SKM-1 treated with dmso at 0.1 percent for 144 hours (cell line): Measurements from ENCODE around the gene BEAN1.
A peak's percentile ranks its signal among the peaks of the same experiment; 100 is the strongest.

Experiments
- DNase-seq: peaks from one replicate; lab custom pipeline; 2025; ENCODE audit not compliant: unreplicated experiment; lab: John Stamatoyannopoulos, UW

Gene BEAN1

DNA sequence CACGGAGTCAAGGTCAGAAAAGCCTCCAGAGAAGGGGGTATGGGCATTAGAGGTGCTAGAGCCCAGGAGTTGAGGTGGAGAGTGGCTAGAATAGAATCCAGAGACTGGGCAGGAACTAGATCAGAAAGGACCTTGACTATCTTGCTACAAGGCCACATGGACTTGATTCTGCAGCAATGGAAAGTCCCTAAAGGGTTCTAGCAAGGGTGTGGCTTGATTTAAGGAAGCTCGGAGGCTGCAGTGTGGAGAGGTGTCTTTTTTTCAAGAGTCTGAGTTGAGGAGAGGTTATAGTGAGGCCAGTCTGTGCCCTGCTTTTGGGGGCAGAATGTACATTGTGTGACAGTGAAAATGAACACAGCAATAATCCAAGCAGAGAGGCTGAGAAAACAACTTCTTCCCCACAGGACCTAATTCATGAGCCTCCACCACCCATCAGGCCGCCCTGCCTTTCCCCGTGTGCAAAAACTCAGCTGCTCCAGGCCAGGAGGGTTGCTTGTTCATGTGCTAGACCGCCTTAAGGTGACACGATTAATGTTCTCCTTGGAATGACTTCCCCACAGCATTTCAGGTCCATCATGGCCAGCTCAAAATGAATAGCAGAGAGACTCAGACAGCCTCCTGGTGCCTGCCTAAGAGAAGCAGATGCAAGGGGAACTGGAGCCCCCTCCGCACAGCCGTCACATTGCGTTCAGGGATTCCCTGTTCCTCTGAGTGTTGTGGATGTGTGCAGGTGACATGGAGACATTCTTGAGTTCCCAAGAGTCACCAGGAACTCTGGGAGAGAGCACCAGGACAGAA lies 8.7 kb upstream of the BEAN1 start:
- DNase-seq, result no peak

DNA sequence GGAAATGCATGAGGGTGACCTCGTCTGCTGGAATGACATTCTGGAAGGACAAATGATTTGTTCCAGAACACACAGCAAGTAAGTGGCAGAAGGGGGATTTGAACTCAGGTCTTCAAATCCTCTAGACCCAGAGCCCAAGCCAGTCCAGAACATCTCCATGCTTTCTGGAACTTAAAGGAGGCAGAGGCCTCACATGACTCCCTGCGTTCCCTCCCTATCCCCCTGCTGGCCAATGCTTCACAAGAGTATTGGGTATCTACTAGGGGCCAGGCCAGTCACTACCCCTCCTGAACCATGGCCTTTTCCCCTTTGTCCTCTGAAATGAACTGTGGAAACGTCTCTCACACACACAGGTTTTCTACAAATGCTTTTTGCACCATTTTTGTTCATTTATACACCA lies 7.6 kb upstream of the BEAN1 start:
- DNase-seq, result no peak

DNA sequence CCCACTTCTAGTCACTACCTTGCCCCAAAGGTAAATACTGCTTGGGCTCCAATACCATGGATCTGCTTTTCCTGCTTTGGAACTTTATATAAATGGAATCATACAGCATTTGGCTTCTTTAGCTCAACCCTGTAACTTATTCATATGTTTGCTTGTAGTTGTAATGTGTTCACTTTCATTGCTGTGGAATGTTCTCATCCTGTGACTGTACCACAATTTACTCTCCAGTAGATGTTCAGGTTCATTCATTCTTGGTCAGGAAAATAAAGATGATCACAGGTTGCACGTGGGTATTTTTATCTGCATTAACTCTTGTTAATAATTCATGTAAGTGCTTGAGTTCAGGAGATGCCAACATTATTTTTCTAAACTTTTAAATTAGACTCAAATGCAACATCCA lies 6.7 kb upstream of the BEAN1 start:
- no peak for DNase-seq

DNA sequence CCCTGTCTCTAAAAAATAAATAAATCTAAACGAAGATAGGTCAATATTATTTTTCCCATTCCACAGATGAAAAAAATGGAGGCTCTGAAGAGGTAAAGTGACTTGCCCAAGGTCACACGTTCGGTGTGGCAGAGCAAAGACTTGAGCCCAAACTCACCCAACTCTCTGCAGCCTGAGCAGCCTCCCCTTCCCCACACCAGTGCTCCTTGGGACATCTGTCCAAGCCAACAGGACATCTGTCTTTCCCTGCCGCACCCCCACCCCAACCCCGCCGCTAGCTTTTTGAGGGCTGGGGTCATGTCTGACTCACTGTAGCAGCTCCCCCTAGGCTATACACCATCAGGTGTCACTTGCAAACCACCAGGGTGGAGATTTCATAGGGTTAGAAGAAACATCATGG lies 5.2 kb upstream of the BEAN1 start:
- no peak for DNase-seq

DNA sequence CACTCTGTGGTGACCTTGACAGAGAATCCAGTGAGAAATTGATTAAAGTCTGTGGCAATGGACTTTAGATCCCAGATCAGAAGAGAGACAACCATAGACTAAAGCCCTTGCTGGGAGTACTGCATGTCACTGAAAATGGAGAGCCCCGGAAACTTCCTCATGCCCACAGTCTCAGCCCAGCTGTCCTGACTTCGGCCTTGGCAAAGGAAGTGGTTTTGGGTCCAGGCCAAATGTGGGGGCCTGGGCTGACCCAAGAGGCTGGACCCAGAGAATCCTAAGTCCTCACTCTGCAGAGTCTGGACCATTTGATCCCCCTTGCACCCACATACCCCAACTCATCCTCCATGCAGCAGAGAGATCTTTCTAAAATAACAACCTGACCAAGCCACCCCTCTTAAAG lies 4.7 kb upstream of the BEAN1 start:
- no peak for DNase-seq

DNA sequence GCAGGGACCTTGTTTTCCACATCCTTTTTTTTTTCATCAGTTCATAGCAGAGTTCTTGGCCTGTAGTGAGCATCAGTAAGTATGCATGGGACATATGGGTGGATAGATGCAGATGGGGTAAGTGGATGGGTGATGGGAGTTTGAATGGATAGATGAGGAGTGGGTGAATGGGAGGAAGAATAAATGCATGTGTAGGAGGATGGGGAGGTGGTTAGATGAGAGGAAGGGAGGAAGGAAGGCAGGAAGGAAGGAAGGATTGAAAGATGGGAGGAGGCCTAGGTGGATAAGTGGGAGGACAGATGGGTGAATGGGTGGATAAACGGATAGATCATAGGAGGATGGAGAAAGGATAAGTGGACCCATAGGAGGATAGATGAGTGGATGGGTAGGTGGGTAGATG lies 3.9 kb upstream of the BEAN1 start:
- DNase-seq, result no peak

DNA sequence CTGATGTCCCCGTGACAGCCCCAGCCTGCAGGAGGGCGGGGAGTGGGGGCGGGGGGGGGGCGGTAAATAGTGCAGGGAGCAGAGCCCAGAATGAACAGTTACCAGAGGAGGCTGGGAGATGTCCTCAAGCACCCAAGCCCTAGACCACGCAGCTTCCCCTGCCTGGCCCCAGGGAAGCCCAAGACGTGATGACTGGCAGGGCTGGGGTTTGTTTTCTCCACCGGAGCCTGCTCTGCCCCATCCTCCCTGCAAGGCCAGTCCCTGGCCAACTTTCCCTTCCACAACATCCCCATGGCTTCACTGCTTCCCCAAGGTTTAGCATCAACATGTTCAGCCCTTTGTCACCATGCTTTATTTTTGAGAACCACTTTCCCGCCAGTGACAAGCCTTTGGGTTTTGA lies 1.4 kb upstream of the BEAN1 start:
- no peak for DNase-seq

DNA sequence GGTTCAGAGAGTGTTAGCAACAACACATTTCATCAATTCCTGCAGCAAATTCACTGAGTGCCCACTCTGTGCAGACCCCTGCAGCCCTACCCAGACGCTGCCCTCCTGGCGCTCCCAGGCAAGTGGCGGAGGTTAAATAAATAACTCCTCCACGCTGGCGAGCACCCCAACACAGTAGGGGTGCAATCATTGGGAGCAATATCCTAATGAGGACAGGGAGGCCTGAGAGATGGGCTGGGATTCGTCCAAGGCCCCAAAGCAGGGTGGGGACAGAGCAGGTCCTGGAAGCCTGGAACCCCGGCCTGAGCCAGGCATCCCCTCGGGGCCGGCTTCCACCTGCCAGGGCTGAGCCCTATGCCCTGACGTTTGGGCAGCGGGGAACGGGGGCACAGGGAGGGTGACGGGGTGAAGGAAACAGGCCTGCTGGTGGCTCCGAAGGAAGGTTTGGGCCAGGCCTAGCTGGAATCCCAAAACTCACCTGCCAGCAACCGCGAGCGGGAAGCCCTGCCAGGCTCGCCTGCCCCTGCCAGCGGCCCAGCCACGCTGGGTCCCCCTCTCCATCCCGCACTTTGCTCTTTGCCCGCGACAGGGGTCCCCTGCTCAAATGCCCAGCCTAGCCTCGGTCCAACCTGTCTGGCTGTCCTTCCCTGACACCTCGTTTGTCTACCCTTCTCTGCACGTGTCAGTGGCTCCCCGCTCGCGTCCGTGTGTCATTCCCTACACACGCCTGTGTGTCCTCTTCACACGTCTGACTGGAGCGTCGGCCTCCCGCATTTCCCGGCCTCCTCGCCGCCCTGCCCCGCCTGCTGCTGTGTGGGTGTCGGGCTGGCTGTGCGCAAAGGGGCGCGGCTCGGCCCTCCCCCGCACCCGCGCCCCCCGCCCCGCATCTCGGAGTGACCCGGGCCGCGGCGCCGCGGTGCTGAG lies 721 bp upstream of the BEAN1 start:
- no peak for DNase-seq

DNA sequence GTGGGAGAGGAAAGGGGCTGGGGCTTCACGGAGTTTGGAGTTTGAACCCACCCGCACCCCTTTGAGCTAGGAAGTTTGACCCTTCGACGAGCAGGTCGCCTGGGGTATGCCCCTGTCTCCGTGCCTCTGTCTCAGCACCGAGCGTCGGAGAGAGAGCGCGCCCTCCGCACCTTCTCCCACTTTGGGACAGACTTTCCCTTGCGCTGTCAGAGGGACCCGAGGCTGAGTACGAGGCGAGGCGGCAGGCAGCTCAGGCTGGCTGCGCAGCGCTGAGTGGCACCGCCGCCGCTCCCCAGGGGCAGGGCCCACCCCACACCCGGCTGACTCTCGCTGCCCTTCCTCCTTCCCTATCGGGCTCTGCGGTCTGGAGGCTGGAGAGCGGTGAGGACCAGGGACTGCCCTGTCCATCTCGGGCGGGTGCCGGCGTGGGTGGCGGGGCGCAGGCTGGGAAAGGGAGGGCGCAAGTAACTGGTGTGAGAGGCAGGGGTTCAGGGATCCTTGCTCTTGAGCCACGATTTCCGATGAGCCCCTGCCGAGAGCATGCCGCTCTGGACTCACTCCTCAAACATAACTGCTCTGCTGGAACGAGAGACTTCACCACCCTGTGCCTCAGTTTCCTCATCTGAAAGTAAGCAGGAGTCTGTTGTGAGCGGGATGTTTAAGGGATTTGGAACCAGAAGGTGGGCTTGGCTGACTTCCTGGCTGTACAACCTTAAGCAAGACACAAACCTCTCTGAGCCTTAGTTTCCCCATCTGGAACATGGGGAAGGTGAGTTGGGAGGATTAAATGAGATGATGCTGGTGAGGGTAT lies 981 bp downstream of the BEAN1 start:
- DNase-seq, result no peak

DNA sequence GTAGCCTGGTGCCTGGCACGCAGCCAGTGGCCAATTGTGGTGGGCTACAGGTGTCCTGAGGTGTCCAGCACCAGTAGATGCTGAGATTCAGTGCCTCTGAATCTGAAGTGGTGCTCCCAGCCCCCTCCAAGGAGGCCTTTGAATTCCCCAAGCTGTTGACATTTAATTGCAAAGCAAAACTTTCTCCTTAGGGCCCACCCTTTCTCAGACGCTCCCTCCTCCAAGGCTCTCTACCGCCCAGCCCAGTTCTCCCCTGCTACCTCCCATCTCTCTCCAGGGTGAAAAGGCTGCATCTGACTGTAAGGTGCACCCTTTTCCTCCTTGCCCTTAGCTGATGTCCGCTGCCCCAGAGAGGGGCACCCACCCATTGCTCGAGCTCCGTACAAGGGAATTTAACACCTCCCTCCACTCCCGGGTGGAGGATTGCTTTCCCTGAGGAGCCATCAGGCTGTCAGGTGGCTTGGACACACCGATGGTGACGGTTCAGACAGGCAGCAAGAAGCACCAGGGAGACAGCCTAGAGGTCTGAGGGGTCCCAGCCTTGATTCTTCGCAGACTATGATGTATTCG lies 1.7 kb downstream of the BEAN1 start:
- DNase-seq, result no peak

DNA sequence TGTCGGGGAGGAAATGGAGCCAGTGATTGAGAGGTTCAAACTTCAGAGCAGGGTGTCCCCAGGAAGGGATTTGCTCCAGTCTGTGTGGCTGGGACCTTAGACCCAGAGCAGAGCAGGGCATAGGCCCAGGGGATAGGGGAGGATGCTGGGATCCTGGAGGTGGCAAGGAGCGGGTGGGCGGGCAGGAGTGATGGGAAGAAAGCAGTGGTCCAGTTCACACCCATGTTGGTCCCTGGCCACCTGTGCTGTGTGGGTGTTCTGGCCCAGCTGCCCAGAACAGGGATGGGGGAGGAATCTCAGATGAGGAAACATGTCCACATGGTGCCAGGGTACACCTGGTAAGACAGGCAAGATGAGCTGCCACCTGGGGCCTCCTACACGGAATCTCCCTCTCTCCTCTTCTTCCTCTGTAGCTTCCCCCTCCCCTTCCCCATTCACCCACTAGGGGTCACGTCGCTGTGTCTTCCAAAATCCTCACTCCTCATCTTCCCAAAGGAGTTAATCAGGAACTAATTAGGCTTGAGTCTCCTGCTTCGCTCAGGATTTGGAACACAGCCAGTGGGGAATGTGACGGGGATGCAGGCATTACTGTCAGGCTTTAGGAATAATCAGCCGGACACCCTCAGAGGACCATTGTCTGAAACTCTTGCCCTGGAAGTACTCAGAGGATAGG lies 2.3 kb downstream of the BEAN1 start:
- DNase-seq, result no peak

DNA sequence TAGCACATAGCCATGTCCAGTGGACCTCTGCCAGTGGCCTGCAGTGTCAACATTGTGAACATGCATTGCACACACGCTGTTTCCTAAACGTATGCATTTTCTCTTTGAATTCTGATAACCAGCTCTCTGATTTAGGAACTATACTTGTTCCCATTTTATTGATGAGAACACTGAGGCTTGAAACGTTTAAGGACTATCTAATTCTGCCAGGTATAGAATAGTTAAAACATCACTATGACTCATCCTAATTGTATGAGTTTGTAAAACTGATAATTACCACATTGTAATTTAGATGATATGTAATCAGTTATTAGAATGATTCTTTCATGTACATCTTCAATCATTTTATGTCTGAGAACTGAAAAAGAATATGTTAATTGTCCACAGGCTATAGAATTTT lies 3.1 kb downstream of the BEAN1 start:
- no peak for DNase-seq

DNA sequence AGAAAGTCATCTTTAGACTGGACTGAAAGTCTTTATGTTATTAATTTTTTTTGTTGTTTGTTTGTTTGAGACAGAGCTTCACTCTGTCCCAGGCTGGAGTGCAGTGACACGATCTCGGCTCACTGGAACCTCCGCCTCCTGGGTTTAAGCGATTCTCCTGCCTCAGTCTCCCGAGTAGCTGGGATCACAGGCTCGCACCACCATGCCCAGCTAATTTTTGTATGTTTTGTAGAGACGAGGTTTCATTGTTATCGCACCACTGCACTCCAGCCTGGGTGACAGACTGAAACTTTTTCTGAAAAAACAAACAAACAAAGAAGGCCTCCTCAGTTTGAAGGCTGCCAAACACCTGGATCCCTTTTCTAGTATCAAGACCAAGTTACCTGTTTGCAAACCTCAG lies 4.7 kb downstream of the BEAN1 start:
- DNase-seq, result no peak

DNA sequence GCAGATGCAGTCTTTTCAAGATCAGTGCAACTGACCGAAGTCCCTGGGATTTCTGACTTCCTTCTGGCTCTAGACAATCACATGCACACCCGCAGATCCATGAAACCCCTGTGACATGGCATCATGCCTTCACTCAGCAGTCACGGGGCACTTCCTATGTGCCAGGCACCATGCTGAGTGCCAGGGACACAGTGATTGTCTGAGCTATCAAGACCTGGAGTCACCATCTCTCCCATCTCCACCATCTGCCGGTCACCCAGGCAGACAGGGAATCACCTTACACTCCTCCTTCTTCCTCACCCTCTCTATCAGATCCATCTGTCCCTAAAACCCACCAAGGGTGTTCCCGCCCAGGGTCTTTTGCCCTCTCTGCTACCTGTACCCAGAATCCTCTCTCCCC lies 5.3 kb downstream of the BEAN1 start:
- DNase-seq, result no peak

DNA sequence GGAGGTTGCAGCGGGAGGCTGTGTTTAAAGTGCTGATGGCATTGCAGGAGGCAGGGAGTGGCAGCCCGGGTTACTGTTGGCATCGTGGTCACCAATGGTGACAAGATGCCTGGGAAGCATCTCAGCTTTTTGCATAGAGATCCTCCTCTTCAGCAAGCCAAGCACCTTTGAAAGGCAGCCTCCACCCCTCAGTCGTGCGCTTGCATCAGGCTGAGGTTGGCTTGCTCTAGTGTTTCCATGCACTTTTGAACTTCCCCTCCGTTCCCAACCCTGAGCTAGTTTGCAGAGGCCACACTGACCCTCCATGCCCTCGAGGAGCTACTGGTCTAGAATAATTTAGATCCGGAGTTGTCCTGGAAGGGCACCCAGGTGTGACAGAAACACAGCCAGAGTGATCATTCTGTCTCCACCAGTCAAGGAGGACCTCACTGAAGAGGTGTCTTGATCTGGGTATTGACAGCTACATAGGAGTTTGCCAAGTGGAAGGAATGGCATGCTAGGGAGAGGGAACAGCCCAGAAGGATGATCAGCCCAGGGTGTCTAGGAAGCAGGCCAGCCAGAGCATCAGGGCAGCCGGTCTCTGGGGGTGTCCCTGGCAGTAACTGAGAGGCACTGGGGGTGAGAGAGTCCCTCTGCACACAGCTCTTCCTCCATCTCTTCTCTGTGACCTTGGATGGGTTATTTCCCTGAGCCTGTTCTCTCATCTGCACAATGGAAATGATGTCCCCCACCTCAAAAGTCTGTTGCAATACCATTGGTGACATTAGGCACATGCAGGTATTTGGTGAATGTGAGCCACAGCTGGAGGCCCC lies 7.7 kb downstream of the BEAN1 start:
- peak; percentile 81 for DNase-seq

DNA sequence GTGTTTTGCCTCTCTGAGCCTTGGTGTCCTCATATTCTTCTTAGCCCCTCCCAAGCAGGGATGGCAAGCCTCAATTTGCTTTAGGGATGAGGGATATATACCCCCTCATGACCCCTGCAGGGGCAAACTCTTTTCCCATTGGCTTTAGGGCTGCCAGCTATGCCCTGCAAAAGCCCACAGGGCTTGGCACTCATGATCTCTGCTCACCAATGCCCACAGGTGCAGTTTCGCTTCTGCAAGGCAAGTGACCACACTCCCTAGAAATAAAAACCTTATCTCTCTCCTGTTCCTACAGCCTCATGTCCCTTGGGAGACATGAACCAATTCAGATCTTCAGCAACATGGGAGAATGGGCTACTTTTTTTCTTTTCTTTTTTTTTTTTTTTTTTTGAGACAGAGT lies 8.8 kb downstream of the BEAN1 start:
- DNase-seq, result no peak

DNA sequence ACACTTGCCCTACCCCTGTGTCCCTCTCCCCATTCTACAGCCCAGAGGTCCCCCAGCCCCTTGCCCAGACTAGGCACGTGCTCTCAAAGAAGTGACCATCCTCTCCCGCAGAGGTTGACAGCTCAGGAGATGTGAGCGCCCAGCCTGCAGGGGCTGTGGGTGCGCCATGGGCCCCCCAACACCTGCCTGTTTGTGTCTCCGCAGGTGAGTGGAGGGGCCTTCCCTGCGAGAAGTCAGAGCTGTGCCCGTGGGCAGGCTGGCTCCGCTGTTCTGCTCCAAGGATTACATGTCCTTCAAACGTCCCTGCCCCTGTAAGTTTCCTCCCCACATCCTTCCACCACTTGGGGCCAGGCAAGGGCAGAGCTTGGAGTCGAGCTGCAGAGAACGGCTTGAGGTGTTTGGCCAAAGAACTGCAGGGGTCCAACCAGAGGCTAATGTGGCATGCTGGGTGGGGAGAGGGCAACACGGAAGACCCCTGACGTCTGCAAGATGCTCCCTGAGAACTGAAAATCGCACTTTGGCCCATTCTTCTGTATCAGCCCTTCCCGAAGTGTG lies 10.4 kb downstream of the BEAN1 start:
- no peak for DNase-seq

DNA sequence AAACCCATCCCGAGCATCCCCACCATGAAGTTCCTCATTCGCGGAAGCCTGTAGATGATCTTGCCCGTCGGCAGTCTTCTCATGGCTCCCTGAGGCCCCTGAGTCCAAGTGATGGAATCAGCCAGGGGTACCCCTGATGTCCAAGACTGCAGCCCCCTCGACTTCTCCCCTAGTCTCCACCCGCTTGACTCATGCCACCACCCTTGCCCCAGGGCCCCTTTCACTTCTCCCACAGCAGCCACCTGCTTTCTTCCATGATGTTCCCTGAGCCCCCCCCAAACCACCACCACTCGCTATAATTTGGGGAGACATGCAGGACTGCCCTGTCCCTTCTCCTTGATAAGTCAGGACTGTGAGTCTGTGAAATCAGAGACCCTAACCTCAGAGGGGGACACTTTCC lies 11.4 kb downstream of the BEAN1 start:
- DNase-seq, result no peak

DNA sequence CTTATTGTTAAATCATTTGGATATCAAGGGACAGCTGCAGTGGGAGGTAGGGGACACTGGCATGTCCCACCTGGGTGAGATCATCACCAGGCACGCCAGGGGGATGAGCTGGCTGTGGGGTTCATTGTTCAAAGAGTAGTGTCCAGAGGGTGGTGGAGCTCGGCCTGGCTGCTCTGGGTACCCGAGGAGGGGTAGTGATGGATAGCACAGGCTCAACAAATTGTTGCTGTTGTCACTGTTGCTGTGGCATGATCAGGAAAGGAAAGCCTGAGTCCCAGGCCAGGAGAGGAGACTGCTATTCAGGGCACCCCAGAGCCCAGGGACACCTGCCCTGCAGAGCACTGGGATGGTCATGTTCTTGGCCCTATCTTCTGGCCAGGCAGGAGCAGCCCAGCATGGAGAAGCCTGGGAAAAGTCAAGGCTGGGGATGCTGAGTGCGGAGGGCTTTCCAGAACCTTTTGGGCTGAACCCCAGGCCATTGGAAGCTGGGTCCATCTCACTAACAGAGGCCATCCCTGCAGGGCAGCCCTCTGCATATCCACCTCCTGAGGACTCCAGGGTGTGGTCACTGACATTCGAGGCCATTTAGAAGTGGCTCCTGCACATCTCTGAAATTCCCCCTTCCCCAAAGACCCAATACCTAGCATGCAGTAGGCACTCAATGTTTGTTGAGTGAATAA lies 12.1 kb downstream of the BEAN1 start:
- DNase-seq, result no peak
